AG04450 (cell line): ENCODE measurements around the gene NEDD9. TPM values are rescaled to one million over a fixed set of nuclear protein-coding genes. Genes with fewer than 3 reads are reported as not detected.

Experiments
- CTCF ChIA-PET: fragments of 300-600, 350-600 bp; formaldehyde crosslinking; extraction: SDS; loops from one replicate; lab custom pipeline; 2022; ENCODE audit warnings: antibody characterized with exemption, inconsistent platforms; lab: Charles Lee
- POLR2A ChIA-PET: fragments of 350-600 bp; formaldehyde crosslinking; extraction: SDS; loops from one replicate; lab custom pipeline; 2021; ENCODE audit warnings: antibody characterized with exemption, inconsistent platforms; lab: Yijun Ruan, JAX
- DNase-seq: peaks from one replicate; pipeline ENCODE4 v3.0.0-alpha.2; 2011; ENCODE audit warnings: low read depth, low spot score
- H3K27ac ChIP-seq: one replicate; pipeline ENCODE4 v1.5.1; 2012; ENCODE audit warnings: low read depth, low read length, control low read depth
- H3K27me3 ChIP-seq: one replicate; pipeline ENCODE4 v1.6.0; 2012; ENCODE audit warnings: low read length; ENCODE audit not compliant: control insufficient read depth, insufficient read depth
- H3K4me3 ChIP-seq: 2 replicates; pipeline ENCODE4 v1.5.1; 2011; ENCODE audit warnings: mild to moderate bottlenecking, low read depth, low read length, control low read depth
- H3K9me3 ChIP-seq: 2 replicates; pipeline ENCODE4 v1.5.1; 2012; ENCODE audit warnings: low read length; ENCODE audit not compliant: control insufficient read depth, insufficient read depth
- polyA plus RNA-seq: library from polyadenylated mRNA; depleted of rRNA; stranded (reverse); fragments of >200 nt; gene quantifications from 2 replicates; pipeline ENCODE4 v1.2.3, GENCODE V29; 2011
- TF ChIP-seq, protein P1 (sequence below): IDR thresholded peaks from 2 replicates; pipeline ENCODE4 v1.5.1; 2011; ENCODE audit warnings: low read depth, low read length, control low read depth, inconsistent platforms

The NEDD9 gene
- polyA plus RNA-seq, 1 experiment = 7.2 TPM

DNA sequence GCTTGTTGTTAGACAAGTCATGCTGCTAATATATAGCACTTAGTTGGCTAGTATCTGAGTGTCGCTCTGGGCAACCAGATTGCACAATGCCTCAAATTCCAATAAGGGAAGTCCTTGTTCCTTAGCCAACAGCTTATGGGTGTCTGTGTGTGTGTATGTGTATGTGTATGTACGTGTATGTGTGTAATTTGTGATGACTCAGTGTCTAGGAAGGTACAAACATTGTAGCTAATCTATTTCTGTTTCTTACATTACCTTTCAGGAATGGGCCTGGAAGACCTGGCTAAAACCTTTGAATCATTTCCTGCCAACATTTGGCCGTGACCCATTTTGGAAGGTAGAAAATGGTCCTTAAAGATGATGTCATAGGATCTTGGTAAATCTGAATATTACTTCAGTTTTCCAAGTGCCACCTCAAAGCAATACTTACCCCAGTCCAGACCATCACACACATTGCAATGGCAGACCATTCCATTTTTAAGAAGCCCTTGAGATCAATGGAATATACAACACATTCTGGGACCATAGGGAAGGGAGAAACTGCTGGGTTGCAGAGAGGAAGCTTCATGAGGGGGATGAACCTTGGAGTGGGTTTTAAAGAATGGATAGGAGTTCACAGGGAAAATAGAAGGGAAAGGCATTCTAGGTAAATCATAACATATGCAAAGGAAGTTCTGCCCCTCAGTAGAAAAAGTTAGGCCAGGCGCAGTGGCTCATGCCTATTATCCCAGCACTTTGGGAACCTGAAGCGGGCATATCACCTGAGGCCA, 25.1 kb downstream of the NEDD9 start:
- peak; percentile 92 for DNase-seq
- ChIA-PET POLR2A (interaction anchor here (0.6 to 1.1 kb wide), 5 partner anchors 25 to 133 kb away, joined by 3 to 7 read pairs (median 5); partner anchors contain the start of gene NEDD9), CTCF (interaction anchor here (1.0 kb wide), 1 partner anchor 289 kb away, joined by 3 read pairs; no protein-coding TSS in a partner anchor)
- Histone ChIP-seq H3K27me3 (no peaks in the 10 kb centered on the region), H3K4me3 (no peak overlapping the region), H3K9me3 (no peaks in the 10 kb centered on the region), H3K27ac (peak overlapping the region; percentile 63)
- TF ChIP-seq, protein P1, sequence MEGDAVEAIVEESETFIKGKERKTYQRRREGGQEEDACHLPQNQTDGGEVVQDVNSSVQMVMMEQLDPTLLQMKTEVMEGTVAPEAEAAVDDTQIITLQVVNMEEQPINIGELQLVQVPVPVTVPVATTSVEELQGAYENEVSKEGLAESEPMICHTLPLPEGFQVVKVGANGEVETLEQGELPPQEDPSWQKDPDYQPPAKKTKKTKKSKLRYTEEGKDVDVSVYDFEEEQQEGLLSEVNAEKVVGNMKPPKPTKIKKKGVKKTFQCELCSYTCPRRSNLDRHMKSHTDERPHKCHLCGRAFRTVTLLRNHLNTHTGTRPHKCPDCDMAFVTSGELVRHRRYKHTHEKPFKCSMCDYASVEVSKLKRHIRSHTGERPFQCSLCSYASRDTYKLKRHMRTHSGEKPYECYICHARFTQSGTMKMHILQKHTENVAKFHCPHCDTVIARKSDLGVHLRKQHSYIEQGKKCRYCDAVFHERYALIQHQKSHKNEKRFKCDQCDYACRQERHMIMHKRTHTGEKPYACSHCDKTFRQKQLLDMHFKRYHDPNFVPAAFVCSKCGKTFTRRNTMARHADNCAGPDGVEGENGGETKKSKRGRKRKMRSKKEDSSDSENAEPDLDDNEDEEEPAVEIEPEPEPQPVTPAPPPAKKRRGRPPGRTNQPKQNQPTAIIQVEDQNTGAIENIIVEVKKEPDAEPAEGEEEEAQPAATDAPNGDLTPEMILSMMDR = no peak

GRCh38 chr6:11206576-11206975, 25.9 kb downstream of the NEDD9 start:
- no peaks in the 10 kb centered on the region for H3K27me3 ChIP-seq
- peak overlapping the region; percentile 34 for H3K27ac ChIP-seq
- TF ChIP-seq, protein P1 = no peak
- H3K4me3 ChIP-seq = no peak overlapping the region
- ChIA-PET POLR2A (interaction anchor here (0.6 to 1.1 kb wide), 3 partner anchors 26 to 120 kb away, joined by 4 to 5 read pairs (median 5); partner anchors contain the start of gene NEDD9), CTCF (interaction anchor here (1.0 kb wide), 1 partner anchor 290 kb away, joined by 3 read pairs; no protein-coding TSS in a partner anchor)
- DNase-seq = no peak
- H3K9me3 ChIP-seq = no peaks in the 10 kb centered on the region

DNA sequence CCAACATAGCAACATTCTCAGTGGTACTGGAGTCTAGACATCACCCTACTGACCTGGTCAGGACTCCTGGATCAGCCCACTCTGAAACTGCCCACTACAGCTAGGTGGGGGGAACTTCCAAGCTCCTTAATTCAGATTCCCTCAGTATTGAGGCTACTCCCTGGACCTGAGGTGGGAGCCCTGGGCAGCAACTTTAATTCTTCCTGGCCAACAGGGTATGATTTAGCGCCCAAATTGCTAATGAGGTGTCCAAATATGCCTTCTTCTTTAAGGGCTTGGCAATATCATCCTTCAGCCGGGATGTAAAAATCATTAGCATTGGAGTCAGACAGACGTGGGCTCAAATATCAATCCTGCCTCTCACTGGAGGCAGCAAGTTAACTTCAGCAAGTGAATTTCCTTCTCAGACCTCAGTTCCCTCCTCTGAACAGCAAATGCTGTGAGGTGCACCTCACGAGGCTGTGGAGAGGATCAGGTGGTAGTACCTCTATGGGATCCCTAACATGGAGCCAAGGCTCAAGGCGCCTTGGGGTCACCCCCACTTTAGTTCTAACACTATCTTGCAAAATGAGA, 27.6 kb downstream of the NEDD9 start:
- TF ChIP-seq, protein P1 = no peak
- POLR2A ChIA-PET = no interaction called here
- no peak for DNase-seq
- CTCF ChIA-PET = no interaction called here
- Histone ChIP-seq H3K27ac (no peak overlapping the region), H3K27me3 (no peaks in the 10 kb centered on the region), H3K4me3 (no peak overlapping the region), H3K9me3 (no peaks in the 10 kb centered on the region)

- DNase-seq = no peak
- ChIA-PET POLR2A (no interaction called here), CTCF (interaction anchor here (0.7 to 1.1 kb wide), 2 partner anchors 32 to 147 kb away, joined by 3 to 4 read pairs; no protein-coding TSS in a partner anchor)
- Histone ChIP-seq H3K9me3 (no peaks in the 10 kb centered on the region), H3K27me3 (no peaks in the 10 kb centered on the region), H3K27ac (no peak overlapping the region), H3K4me3 (no peak overlapping the region)
- TF ChIP-seq, protein P1 = no peak
Observed at GRCh38 chr6:11204005-11204399, 28.5 kb downstream of the NEDD9 start.
